HEK293 (cell line): ENCODE data around the gene CCR6.

Source experiments
- CTCF ChIA-PET: fragments of 350-600 bp; formaldehyde crosslinking; extraction: SDS; loops from one replicate; lab custom pipeline; 2021; ENCODE audit warnings: antibody characterized with exemption; lab: Yijun Ruan, JAX
- POLR2A ChIA-PET: fragments of 300-600 bp; formaldehyde crosslinking; extraction: SDS; loops from one replicate; lab custom pipeline; 2020; ENCODE audit warnings: antibody characterized with exemption, inconsistent platforms; lab: Yijun Ruan, JAX
- H3K27ac ChIP-seq: fragments of 200-500 bp; sonication (Bioruptor generic); 2 replicates; pipeline ENCODE4 v1.5.1; 2014; ENCODE audit warnings: low read depth, low read length, control low read depth, inconsistent platforms; ENCODE audit errors: extremely low read depth
- H3K36me3 ChIP-seq, 2 experiments: fragments of 200-500 bp in 1 of 2; sonication (Bioruptor generic) in 1 of 2; 1 replicate in 1 of 2; 2 replicates in 1 of 2; pipeline ENCODE4 v1.5.1; 2014 to 2017; ENCODE audit warnings: inconsistent platforms in 2 of 2, low read length in 2 of 2; ENCODE audit not compliant: control insufficient read depth in 2 of 2, insufficient read depth in 1 of 2
- H3K4me1 ChIP-seq: fragments of 200-500 bp; sonication (Bioruptor generic); 2 replicates; pipeline ENCODE4 v1.5.1; 2014; ENCODE audit warnings: mild to moderate bottlenecking, low read length, inconsistent platforms; ENCODE audit not compliant: control insufficient read depth, insufficient read depth
- H3K4me3 ChIP-seq: 2 replicates; pipeline ENCODE4 v1.5.1; 2011; ENCODE audit warnings: low read depth, mild to moderate bottlenecking, control low read depth, low read length, moderate library complexity
- H3K9me3 ChIP-seq: fragments of 200-500 bp; sonication (Bioruptor generic); 2 replicates; pipeline ENCODE4 v1.5.1; 2014; ENCODE audit warnings: low read depth, low read length, inconsistent platforms; ENCODE audit not compliant: control insufficient read depth, insufficient read depth
- GLI4 ChIP-seq: fragments of 450-650 bp; formaldehyde crosslinking; IDR thresholded peaks from 2 replicates; pipeline ENCODE4 v1.5.1; 2016; ENCODE audit warnings: missing biosample characterization, missing genetic modification characterization
- TCF7L2 ChIP-seq: IDR thresholded peaks from 2 replicates; pipeline ENCODE4 v1.6.1; 2011; ENCODE audit warnings: low read depth, mild to moderate bottlenecking, inconsistent platforms, low read length, moderate library complexity, borderline replicate concordance
- ZNF121 ChIP-seq: fragments of 450-650 bp; formaldehyde crosslinking; IDR thresholded peaks from 2 replicates; pipeline ENCODE4 v1.5.1; 2016; ENCODE audit warnings: missing biosample characterization, missing genetic modification characterization
- ZNF23 ChIP-seq: fragments of 450-650 bp; formaldehyde crosslinking; IDR thresholded peaks from 2 replicates; pipeline ENCODE4 v1.5.1; 2016; ENCODE audit warnings: missing biosample characterization, missing genetic modification characterization, borderline replicate concordance
- ZNF239 ChIP-seq: fragments of 450-650 bp; formaldehyde crosslinking; IDR thresholded peaks from 2 replicates; pipeline ENCODE4 v1.5.1; 2016; ENCODE audit warnings: missing biosample characterization, missing genetic modification characterization
- ZNF24 ChIP-seq: fragments of 450-650 bp; formaldehyde crosslinking; IDR thresholded peaks from 2 replicates; pipeline ENCODE4 v1.5.1; 2016; ENCODE audit warnings: missing biosample characterization, missing genetic modification characterization
- ZNF266 ChIP-seq: fragments of 450-650 bp; formaldehyde crosslinking; IDR thresholded peaks from 2 replicates; pipeline ENCODE4 v1.5.1; 2016; ENCODE audit warnings: missing biosample characterization, missing genetic modification characterization, low read depth
- ZNF274 ChIP-seq, 2 experiments: fragments of 200-500 bp in 1 of 2; fragments of 450-650 bp in 1 of 2; sonication (Bioruptor generic) in 1 of 2; formaldehyde crosslinking in 1 of 2; IDR thresholded peaks; 2 replicates each; pipeline versions ENCODE4 v1.5.1 to v1.6.1; 2014 to 2016; ENCODE audit warnings: borderline replicate concordance in 1 of 2, inconsistent platforms in 1 of 2, low read length in 1 of 2, missing biosample characterization in 1 of 2, missing genetic modification characterization in 1 of 2
- ZNF311 ChIP-seq: fragments of 450-650 bp; formaldehyde crosslinking; IDR thresholded peaks from 2 replicates; pipeline ENCODE4 v1.5.1; 2017; ENCODE audit warnings: missing biosample characterization, missing genetic modification characterization, borderline replicate concordance
- ZNF391 ChIP-seq: fragments of 450-650 bp; formaldehyde crosslinking; IDR thresholded peaks from 2 replicates; pipeline ENCODE4 v1.5.1; 2016; ENCODE audit warnings: low read depth, missing biosample characterization, missing genetic modification characterization, borderline replicate concordance
- ZNF426 ChIP-seq: fragments of 450-650 bp; formaldehyde crosslinking; IDR thresholded peaks from 2 replicates; pipeline ENCODE4 v1.5.1; 2017; ENCODE audit warnings: missing biosample characterization, missing genetic modification characterization, mild to moderate bottlenecking, inconsistent platforms, moderate library complexity
- ZNF548 ChIP-seq: fragments of 450-650 bp; formaldehyde crosslinking; IDR thresholded peaks from 2 replicates; pipeline ENCODE4 v1.5.1; 2016; ENCODE audit warnings: missing biosample characterization, missing genetic modification characterization
- ZNF596 ChIP-seq: fragments of 450-650 bp; IDR thresholded peaks from 2 replicates; pipeline ENCODE4 v1.5.0; 2018; ENCODE audit warnings: missing biosample characterization, mild to moderate bottlenecking, missing genetic modification characterization, moderate library complexity
- ZNF621 ChIP-seq: fragments of 450-650 bp; formaldehyde crosslinking; IDR thresholded peaks from 2 replicates; pipeline ENCODE4 v1.5.1; 2017; ENCODE audit warnings: missing biosample characterization, missing genetic modification characterization
- ZNF791 ChIP-seq: fragments of 450-650 bp; formaldehyde crosslinking; IDR thresholded peaks from 2 replicates; pipeline ENCODE4 v1.5.1; 2016; ENCODE audit warnings: missing biosample characterization, missing genetic modification characterization
- TF ChIP-seq, protein P1 (sequence below): fragments of 450-650 bp; formaldehyde crosslinking; IDR thresholded peaks from 2 replicates; pipeline ENCODE4 v1.5.1; 2016; ENCODE audit warnings: missing biosample characterization, missing genetic modification characterization
- TF ChIP-seq, protein P2 (sequence below): fragments of 450-650 bp; formaldehyde crosslinking; IDR thresholded peaks from 2 replicates; pipeline ENCODE4 v1.5.1; 2016; ENCODE audit warnings: missing biosample characterization, missing genetic modification characterization, borderline replicate concordance
- TF ChIP-seq, protein P3 (sequence below): fragments of 450-650 bp; formaldehyde crosslinking; IDR thresholded peaks from 2 replicates; pipeline ENCODE4 v1.5.1; 2017; ENCODE audit warnings: missing biosample characterization, mild to moderate bottlenecking, missing genetic modification characterization, moderate library complexity
- TF ChIP-seq, protein P4 (sequence below): fragments of 450-650 bp; formaldehyde crosslinking; IDR thresholded peaks from 2 replicates; pipeline ENCODE4 v1.5.1; 2016; ENCODE audit warnings: missing biosample characterization, missing genetic modification characterization
- TF ChIP-seq, protein P5 (sequence below): fragments of 450-650 bp; formaldehyde crosslinking; IDR thresholded peaks from 2 replicates; pipeline ENCODE4 v1.5.1; 2017; ENCODE audit warnings: missing biosample characterization, missing genetic modification characterization

The CCR6 gene

DNA sequence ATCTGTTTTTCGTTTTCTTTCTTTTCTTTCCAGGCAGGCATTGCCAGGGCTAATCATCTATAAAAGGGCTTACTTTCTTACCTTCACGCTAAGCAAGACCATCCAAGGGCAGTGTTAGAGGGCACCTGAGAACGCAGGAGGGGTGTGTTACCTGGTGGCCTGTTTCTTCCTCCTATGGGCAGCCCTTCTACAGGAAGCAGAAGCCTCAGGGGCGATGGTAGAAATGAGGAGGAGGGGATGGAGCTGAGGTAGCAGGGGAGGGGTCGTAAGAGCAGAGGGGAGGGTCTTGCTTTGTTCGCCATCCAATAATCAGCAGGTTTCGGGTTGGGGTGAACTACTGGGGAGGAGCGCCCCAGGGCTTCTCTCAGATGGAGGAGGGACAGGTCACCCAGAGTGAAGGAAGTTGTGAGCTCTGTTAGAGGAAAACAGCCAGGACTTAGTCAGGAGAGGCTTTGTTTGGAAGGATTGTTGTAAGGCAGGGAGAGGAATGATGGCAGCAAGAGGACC lies 1.5 kb upstream of the CCR6 start:
- no peaks in the 10 kb centered on the region for H3K4me1 ChIP-seq

DNA sequence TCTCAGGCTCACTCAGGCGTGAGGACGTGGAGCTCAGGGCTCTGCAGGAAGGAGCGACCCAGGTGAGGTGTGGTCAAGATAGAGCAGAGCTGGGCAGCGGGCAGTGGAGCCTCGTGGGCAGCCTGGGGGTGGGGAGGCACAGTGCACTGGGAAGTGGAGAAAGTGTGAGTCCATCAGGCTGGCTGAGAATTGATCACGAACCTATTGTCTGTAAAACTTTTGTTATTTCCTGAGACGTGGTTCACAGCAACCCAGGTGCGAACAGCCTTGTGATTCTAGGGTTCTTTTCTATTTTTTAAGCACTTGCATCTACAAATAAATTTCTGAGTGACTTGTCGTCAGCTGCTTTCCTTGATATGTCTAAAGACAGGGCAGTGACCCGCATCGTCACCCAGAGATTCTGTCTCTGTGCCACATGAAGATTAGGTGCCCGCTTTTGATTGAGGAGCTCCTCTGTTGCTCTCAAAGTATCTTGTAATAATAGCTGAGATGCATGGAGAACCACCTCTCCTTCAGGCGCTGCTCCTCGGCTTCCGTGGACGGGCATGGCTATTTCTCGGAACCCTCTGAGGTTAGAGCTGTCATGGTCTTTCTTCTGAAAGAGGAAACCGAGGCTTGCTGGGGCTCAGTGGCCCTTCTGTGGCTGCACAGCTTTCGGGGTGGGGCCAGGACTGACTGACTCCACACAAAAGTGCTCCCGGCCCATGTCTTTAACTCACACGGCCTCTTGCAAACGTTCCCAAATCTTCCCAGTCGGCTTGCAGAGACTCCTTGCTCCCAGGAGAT lies 662 bp upstream of the CCR6 start:
- no peaks in the 10 kb centered on the region for H3K9me3 ChIP-seq
- POLR2A ChIA-PET: interaction anchor here (0.6 kb wide), 1 partner anchor 34 kb away, joined by 3 read pairs; no protein-coding TSS in a partner anchor
- CTCF ChIA-PET: interaction anchor here (0.6 to 1.4 kb wide), 2 partner anchors 20 to 133 kb away, joined by 3 to 6 read pairs; no protein-coding TSS in a partner anchor
- no peak overlapping the region for H3K4me3 ChIP-seq
- H3K4me1 ChIP-seq: no peaks in the 10 kb centered on the region
- no peaks in the 10 kb centered on the region for H3K36me3 ChIP-seq
- TF ChIP-seq ZNF239 (tag by site-specific recombination) (no peak), ZNF121 (no peak)
- H3K27ac ChIP-seq: no peak overlapping the region

More for the DNA sequence above, 1.5 kb upstream of the CCR6 start:
- CTCF ChIA-PET: interaction anchor here (0.6 to 1.4 kb wide), 3 partner anchors 21 to 346 kb away, joined by 3 to 6 read pairs (median 4); no protein-coding TSS in a partner anchor
- H3K27ac ChIP-seq: no peak overlapping the region
- H3K36me3 ChIP-seq: no peaks in the 10 kb centered on the region
- TF ChIP-seq ZNF311 (tag by site-specific recombination): no peak
- no peak for TF ChIP-seq ZNF274 (IDR thresholded peaks at IDR 0.05; ENCODE audit: low read length)
- no peak for TF ChIP-seq ZNF274 (tag by site-specific recombination; IDR thresholded peaks at IDR 0.05; ENCODE audit: borderline replicate concordance)
- no peak for TF ChIP-seq TCF7L2
- TF ChIP-seq ZNF791 (tag by site-specific recombination): no peak
- no peak for TF ChIP-seq ZNF621 (tag by site-specific recombination)
- TF ChIP-seq ZNF266 (tag by site-specific recombination): no peak
- TF ChIP-seq, protein P1, sequence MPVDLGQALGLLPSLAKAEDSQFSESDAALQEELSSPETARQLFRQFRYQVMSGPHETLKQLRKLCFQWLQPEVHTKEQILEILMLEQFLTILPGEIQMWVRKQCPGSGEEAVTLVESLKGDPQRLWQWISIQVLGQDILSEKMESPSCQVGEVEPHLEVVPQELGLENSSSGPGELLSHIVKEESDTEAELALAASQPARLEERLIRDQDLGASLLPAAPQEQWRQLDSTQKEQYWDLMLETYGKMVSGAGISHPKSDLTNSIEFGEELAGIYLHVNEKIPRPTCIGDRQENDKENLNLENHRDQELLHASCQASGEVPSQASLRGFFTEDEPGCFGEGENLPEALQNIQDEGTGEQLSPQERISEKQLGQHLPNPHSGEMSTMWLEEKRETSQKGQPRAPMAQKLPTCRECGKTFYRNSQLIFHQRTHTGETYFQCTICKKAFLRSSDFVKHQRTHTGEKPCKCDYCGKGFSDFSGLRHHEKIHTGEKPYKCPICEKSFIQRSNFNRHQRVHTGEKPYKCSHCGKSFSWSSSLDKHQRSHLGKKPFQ: no peak
- TF ChIP-seq, protein P2, sequence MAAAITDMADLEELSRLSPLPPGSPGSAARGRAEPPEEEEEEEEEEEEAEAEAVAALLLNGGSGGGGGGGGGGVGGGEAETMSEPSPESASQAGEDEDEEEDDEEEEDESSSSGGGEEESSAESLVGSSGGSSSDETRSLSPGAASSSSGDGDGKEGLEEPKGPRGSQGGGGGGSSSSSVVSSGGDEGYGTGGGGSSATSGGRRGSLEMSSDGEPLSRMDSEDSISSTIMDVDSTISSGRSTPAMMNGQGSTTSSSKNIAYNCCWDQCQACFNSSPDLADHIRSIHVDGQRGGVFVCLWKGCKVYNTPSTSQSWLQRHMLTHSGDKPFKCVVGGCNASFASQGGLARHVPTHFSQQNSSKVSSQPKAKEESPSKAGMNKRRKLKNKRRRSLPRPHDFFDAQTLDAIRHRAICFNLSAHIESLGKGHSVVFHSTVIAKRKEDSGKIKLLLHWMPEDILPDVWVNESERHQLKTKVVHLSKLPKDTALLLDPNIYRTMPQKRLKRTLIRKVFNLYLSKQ: no peak
- POLR2A ChIA-PET: no interaction called here
- no peak overlapping the region for H3K4me3 ChIP-seq
- no peaks in the 10 kb centered on the region for H3K9me3 ChIP-seq

DNA sequence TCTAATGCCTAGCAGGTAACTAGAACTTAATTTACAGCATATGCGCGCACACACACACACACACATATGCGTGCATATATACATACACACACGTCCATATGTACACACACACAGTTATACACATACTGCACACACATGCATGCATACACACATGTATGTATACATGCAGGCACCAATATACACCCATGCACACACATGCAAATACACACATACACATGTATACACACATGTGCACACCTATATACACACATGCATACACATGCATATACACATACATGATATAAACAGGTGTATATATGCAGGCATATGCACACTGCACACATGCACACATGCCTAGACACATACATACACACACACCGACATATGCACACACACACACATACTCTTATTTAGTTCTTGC lies 1.9 kb downstream of the CCR6 start:
- Histone ChIP-seq H3K4me1 (no peaks in the 10 kb centered on the region), H3K27ac (no peak overlapping the region), H3K36me3 (no peaks in the 10 kb centered on the region), H3K9me3 (no peaks in the 10 kb centered on the region), H3K4me3 (no peak overlapping the region)
- ChIA-PET POLR2A (no interaction called here), CTCF (interaction anchor here (1.6 kb wide), 1 partner anchor 17 kb away, joined by 6 read pairs; no protein-coding TSS in a partner anchor)
- TF ChIP-seq ZNF24 (tag by site-specific recombination): no peak
- no peak for TF ChIP-seq GLI4 (tag by site-specific recombination)
- TF ChIP-seq, protein P3, sequence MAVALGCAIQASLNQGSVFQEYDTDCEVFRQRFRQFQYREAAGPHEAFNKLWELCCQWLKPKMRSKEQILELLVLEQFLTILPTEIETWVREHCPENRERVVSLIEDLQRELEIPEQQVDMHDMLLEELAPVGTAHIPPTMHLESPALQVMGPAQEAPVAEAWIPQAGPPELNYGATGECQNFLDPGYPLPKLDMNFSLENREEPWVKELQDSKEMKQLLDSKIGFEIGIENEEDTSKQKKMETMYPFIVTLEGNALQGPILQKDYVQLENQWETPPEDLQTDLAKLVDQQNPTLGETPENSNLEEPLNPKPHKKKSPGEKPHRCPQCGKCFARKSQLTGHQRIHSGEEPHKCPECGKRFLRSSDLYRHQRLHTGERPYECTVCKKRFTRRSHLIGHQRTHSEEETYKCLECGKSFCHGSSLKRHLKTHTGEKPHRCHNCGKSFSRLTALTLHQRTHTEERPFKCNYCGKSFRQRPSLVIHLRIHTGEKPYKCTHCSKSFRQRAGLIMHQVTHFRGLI (tag by site-specific recombination): no peak
- TF ChIP-seq ZNF426 (tag by site-specific recombination): no peak
- TF ChIP-seq, protein P4, sequence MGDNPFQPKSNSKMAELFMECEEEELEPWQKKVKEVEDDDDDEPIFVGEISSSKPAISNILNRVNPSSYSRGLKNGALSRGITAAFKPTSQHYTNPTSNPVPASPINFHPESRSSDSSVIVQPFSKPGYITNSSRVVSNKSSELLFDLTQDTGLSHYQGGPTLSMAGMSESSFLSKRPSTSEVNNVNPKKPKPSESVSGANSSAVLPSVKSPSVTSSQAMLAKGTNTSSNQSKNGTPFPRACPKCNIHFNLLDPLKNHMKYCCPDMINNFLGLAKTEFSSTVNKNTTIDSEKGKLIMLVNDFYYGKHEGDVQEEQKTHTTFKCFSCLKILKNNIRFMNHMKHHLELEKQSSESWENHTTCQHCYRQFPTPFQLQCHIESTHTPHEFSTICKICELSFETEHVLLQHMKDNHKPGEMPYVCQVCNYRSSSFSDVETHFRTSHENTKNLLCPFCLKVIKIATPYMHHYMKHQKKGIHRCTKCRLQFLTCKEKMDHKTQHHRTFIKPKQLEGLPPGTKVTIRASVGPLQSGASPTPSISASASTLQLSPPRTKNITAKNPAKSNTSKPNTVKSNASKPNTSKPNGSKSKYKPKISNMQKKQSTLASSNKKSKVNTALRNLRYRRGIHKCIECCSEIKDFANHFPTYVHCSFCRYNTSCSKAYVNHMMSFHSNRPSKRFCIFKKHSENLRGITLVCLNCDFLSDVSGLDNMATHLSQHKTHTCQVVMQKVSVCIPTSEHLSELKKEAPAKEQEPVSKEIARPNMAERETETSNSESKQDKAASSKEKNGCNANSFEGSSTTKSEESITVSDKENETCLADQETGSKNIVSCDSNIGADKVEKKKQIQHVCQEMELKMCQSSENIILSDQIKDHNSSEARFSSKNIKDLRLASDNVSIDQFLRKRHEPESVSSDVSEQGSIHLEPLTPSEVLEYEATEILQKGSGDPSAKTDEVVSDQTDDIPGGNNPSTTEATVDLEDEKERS (tag by site-specific recombination): no peak
- TF ChIP-seq ZNF548 (tag by site-specific recombination): no peak
- no peak for TF ChIP-seq ZNF596 (tag by site-specific recombination)
- TF ChIP-seq ZNF23 (tag by site-specific recombination): no peak
- TF ChIP-seq, protein P5, sequence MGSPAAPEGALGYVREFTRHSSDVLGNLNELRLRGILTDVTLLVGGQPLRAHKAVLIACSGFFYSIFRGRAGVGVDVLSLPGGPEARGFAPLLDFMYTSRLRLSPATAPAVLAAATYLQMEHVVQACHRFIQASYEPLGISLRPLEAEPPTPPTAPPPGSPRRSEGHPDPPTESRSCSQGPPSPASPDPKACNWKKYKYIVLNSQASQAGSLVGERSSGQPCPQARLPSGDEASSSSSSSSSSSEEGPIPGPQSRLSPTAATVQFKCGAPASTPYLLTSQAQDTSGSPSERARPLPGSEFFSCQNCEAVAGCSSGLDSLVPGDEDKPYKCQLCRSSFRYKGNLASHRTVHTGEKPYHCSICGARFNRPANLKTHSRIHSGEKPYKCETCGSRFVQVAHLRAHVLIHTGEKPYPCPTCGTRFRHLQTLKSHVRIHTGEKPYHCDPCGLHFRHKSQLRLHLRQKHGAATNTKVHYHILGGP: no peak
- TF ChIP-seq ZNF391: no peak
